ENCODE measurements around the gene MAPKAP1. TPM values are rescaled to one million over a fixed set of nuclear protein-coding genes. Genes with fewer than 3 reads are reported as not detected.

MAPKAP1 gene
- total and polyA plus RNA-seq, 2 experiments from 2014 or later, result 68.4 to 98.5 TPM

GRCh38 chr9:125608489-125609224 is 98.4 kb downstream of the MAPKAP1 start:
- no peaks in the 10 kb centered on the region; the same call in 1 of the 2 replicates for H4K20me1 ChIP-seq (replicated peaks; ENCODE audit: insufficient read depth)

GRCh38 chr9:125604196-125604595 is 102.8 kb downstream of the MAPKAP1 start:
- peaks cover 81% of the 10 kb centered on the region for H3K79me2 ChIP-seq (replicated peaks; ENCODE audit: insufficient read depth)
- no peak overlapping the region for H3K4me3 Mint-ChIP-seq
- no peak overlapping the region for H3K27ac Mint-ChIP-seq
- H3K27me3 Mint-ChIP-seq (ENCODE audit: insufficient read depth, low read depth, poor library complexity), result peaks cover 2% of the 10 kb centered on the region
- H2AFZ ChIP-seq, result no peak overlapping the region
- H4K20me1 ChIP-seq (replicated peaks; ENCODE audit: insufficient read depth), result no peaks in the 10 kb centered on the region; the same call in 1 of the 2 replicates
- peaks cover 54% of the 10 kb centered on the region for H3K4me1 ChIP-seq (ENCODE audit: insufficient read depth)
- no peaks in the 10 kb centered on the region for H3K9me3 Mint-ChIP-seq
- no peak for DNase-seq (ENCODE audit: low spot score)
- no peaks in the 10 kb centered on the region for H3K36me3 ChIP-seq (ENCODE audit: insufficient read depth)
- no peaks in the 10 kb centered on the region for H3K27me3 ChIP-seq (ENCODE audit: insufficient read depth)
- no peak for TF ChIP-seq ZNF331 (CRISPR knock-in tag; IDR thresholded peaks at IDR 0.05; ENCODE audit: low read depth)
- no peak overlapping the region for H3K4me3 ChIP-seq
- H3K4me2 ChIP-seq, result no peak overlapping the region
- no peaks in the 10 kb centered on the region for H3K36me3 Mint-ChIP-seq (ENCODE audit: low read depth)
- H3K9me2 ChIP-seq (ENCODE audit: insufficient read depth), result no peaks in the 10 kb centered on the region
- no peaks in the 10 kb centered on the region for H3F3A ChIP-seq (replicated peaks; ENCODE audit: low read depth)
- no peak overlapping the region for H3K27ac ChIP-seq (ENCODE audit: low read depth)
- peaks cover 53% of the 10 kb centered on the region for H3K4me1 Mint-ChIP-seq
- ATAC-seq, result no peak

More at GRCh38 chr9:125608489-125609224, 98.4 kb downstream of the MAPKAP1 start:
- TF ChIP-seq JUNB (IDR thresholded peaks at IDR 0.05; ENCODE audit: unreplicated experiment), result no peak
- no peak for TF ChIP-seq EZH2phosphoT487 (IDR thresholded peaks at IDR 0.05; ENCODE audit: unreplicated experiment)
- TF ChIP-seq ZNF114 (CRISPR knock-in tag; IDR thresholded peaks at IDR 0.05), result no peak
- Histone ChIP-seq H3K27ac (ENCODE audit: low read depth) (peak overlapping the region; percentile 29; the same call in 1 of the 2 replicates), H3K4me2 (peak overlapping the region; percentile 22; the same call in 1 of the 2 replicates), H3K27me3 (ENCODE audit: insufficient read depth) (no peaks in the 10 kb centered on the region), H3K79me2 (replicated peaks; ENCODE audit: insufficient read depth) (peaks cover 83% of the 10 kb centered on the region), H3K4me1 (ENCODE audit: insufficient read depth) (peaks cover 46% of the 10 kb centered on the region), H3K36me3 (ENCODE audit: insufficient read depth) (no peaks in the 10 kb centered on the region), H2AFZ (no peak overlapping the region), H3K4me3 (no peak overlapping the region), H3K9me2 (ENCODE audit: insufficient read depth) (no peaks in the 10 kb centered on the region), H3F3A (replicated peaks; ENCODE audit: low read depth) (no peaks in the 10 kb centered on the region)
- Mint-ChIP-seq H3K4me1 (peaks cover 55% of the 10 kb centered on the region), H3K36me3 (ENCODE audit: low read depth) (no peaks in the 10 kb centered on the region), H3K27ac (no peak overlapping the region), H3K27me3 (ENCODE audit: insufficient read depth, low read depth, poor library complexity) (peaks cover 3% of the 10 kb centered on the region), H3K9me3 (no peaks in the 10 kb centered on the region), H3K4me3 (no peak overlapping the region)
- ATAC-seq, result peak; percentile 45; the same call in 2 of the 3 replicates
- DNase-seq (ENCODE audit: low spot score), result peak; percentile 23

GRCh38 chr9:125603478-125604021 is 103.5 kb downstream of the MAPKAP1 start:
- H3K4me3 ChIP-seq, result no peak overlapping the region
- no peaks in the 10 kb centered on the region; the same call in 1 of the 2 replicates for H4K20me1 ChIP-seq (replicated peaks; ENCODE audit: insufficient read depth)
- H3K9me3 Mint-ChIP-seq, result no peaks in the 10 kb centered on the region
- H3K27ac Mint-ChIP-seq, result no peak overlapping the region
- no peak overlapping the region for H2AFZ ChIP-seq
- DNase-seq (ENCODE audit: low spot score) (no peak), ATAC-seq (no peak)
- H3K27me3 ChIP-seq (ENCODE audit: insufficient read depth), result no peaks in the 10 kb centered on the region
- no peaks in the 10 kb centered on the region for H3K36me3 ChIP-seq (ENCODE audit: insufficient read depth)
- TF ChIP-seq ZNF331 (CRISPR knock-in tag; IDR thresholded peaks at IDR 0.05; ENCODE audit: low read depth) (no peak), ZNF114 (CRISPR knock-in tag; IDR thresholded peaks at IDR 0.05) (no peak)
- H3F3A ChIP-seq (replicated peaks; ENCODE audit: low read depth), result no peaks in the 10 kb centered on the region
- H3K4me1 Mint-ChIP-seq, result peaks cover 48% of the 10 kb centered on the region
- H3K4me1 ChIP-seq (ENCODE audit: insufficient read depth), result peaks cover 49% of the 10 kb centered on the region
- H3K27ac ChIP-seq (ENCODE audit: low read depth), result no peak overlapping the region; the same call in 1 of the 2 replicates
- no peaks in the 10 kb centered on the region for H3K36me3 Mint-ChIP-seq (ENCODE audit: low read depth)
- H3K27me3 Mint-ChIP-seq (ENCODE audit: insufficient read depth, low read depth, poor library complexity), result peaks cover 2% of the 10 kb centered on the region
- peaks cover 86% of the 10 kb centered on the region for H3K79me2 ChIP-seq (replicated peaks; ENCODE audit: insufficient read depth)
- H3K4me3 Mint-ChIP-seq, result no peak overlapping the region
- no peak overlapping the region for H3K4me2 ChIP-seq
- no peaks in the 10 kb centered on the region for H3K9me2 ChIP-seq (ENCODE audit: insufficient read depth)

All from GM23338 (cell line).